Fibroblast of skin of right quadriceps (primary cell): ENCODE measurements around the gene JARID2.
A peak's percentile ranks its signal among the peaks of the same experiment; 100 is the strongest.

Source experiments
- DNase-seq: peaks from one replicate; pipeline ENCODE4 v3.0.0-alpha.2; 2013

Gene JARID2

GRCh38 chr6:15476631-15477380 lies 230.9 kb downstream of the JARID2 start:
- peak; percentile 28 for DNase-seq

GRCh38 chr6:15477746-15478145 lies 231.9 kb downstream of the JARID2 start:
- no peak for DNase-seq

- DNase-seq: no peak
Observed at GRCh38 chr6:15479761-15480160, 233.9 kb downstream of the JARID2 start.

- DNase-seq: no peak
Observed at GRCh38 chr6:15480525-15480924, 234.7 kb downstream of the JARID2 start.

- no peak for DNase-seq
Observed at GRCh38 chr6:15481390-15482291, 235.8 kb downstream of the JARID2 start.

- DNase-seq: peak; percentile 7
Observed at GRCh38 chr6:15483060-15483459, 237.2 kb downstream of the JARID2 start.

GRCh38 chr6:15484140-15484539 lies 238.3 kb downstream of the JARID2 start:
- no peak for DNase-seq

- no peak for DNase-seq
Observed at GRCh38 chr6:15484821-15485220, 239.0 kb downstream of the JARID2 start.

GRCh38 chr6:15485936-15486335 lies 240.1 kb downstream of the JARID2 start:
- no peak for DNase-seq

- no peak for DNase-seq
Observed at GRCh38 chr6:15487262-15487661, 241.4 kb downstream of the JARID2 start.

- DNase-seq: no peak
Observed at GRCh38 chr6:15489261-15489962, 243.5 kb downstream of the JARID2 start.

- no peak for DNase-seq
Observed at GRCh38 chr6:15490242-15491100, 244.6 kb downstream of the JARID2 start.

- DNase-seq: peak; percentile 72
Observed at GRCh38 chr6:15491255-15491985, 245.6 kb downstream of the JARID2 start.

GRCh38 chr6:15491986-15492269 lies 246.1 kb downstream of the JARID2 start:
- DNase-seq: no peak

GRCh38 chr6:15493437-15494168 lies 247.7 kb downstream of the JARID2 start:
- DNase-seq: peak; percentile 67

- DNase-seq: no peak
Observed at GRCh38 chr6:15495375-15495901, 249.6 kb downstream of the JARID2 start.

GRCh38 chr6:15496345-15497131 lies 250.7 kb downstream of the JARID2 start:
- DNase-seq: no peak

GRCh38 chr6:15498640-15499039 lies 252.8 kb downstream of the JARID2 start:
- DNase-seq: no peak

- DNase-seq: no peak
Observed at GRCh38 chr6:15499125-15499524, 253.3 kb downstream of the JARID2 start.

GRCh38 chr6:15499591-15499990 lies 253.7 kb downstream of the JARID2 start:
- no peak for DNase-seq
